WERI-Rb-1 (cell line): Measurements from ENCODE around the gene RTN3.

ENCODE experiments used
- DNase-seq: peaks from one replicate; pipeline ENCODE4 v3.0.0-alpha.2; 2020
- H3K27ac ChIP-seq: fragments of 250-450 bp; sonication (Bioruptor Pico); 2 replicates; pipeline ENCODE4 v1.5.1; 2020; ENCODE audit warnings: mild to moderate bottlenecking, moderate library complexity
- H3K27me3 ChIP-seq: fragments of 250-450 bp; sonication (Bioruptor Pico); 2 replicates; pipeline ENCODE4 v1.5.1; 2021; ENCODE audit warnings: mild to moderate bottlenecking, low read depth, moderate library complexity; ENCODE audit not compliant: insufficient read depth, severe bottlenecking
- H3K36me3 ChIP-seq: fragments of 250-450 bp; sonication (Bioruptor Pico); 2 replicates; pipeline ENCODE4 v1.5.1; 2020; ENCODE audit warnings: mild to moderate bottlenecking, moderate library complexity
- H3K4me3 ChIP-seq: 2 replicates; pipeline ENCODE4 v1.5.1; 2011; ENCODE audit warnings: low read depth, mild to moderate bottlenecking, control low read depth, low read length
- H3K9me3 ChIP-seq: fragments of 250-450 bp; sonication (Bioruptor Pico); 2 replicates; pipeline ENCODE4 v1.5.1; 2021; ENCODE audit warnings: mild to moderate bottlenecking, moderate library complexity; ENCODE audit not compliant: severe bottlenecking
- CTCF ChIP-seq: IDR thresholded peaks from 2 replicates; pipeline ENCODE4 v1.5.1; 2011; ENCODE audit warnings: low read depth, mild to moderate bottlenecking, control low read depth, inconsistent platforms, low read length

The RTN3 gene

DNA sequence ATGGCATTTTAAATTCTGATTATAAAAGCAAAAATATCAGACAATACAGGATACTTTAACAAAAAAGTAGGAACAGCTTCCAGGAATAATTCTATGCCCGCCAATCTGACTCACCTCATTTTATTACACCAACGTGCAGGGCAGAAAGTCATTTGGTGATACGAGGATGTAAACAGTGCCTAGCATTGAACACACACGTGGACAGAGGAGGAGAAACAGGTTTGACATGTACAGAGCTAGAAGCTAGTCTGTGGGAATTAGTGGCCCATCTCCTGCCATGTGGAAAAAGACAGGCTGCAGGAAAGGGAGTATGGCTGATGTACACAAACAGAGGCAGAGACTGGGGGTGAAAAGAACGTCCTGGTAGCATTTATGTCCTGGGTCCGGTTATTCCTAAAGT lies 123.0 kb downstream of the RTN3 start:
- Histone ChIP-seq H3K27me3 (no peaks in the 10 kb centered on the region), H3K9me3 (no peaks in the 10 kb centered on the region), H3K27ac (no peak overlapping the region), H3K4me3 (no peak overlapping the region), H3K36me3 (no peaks in the 10 kb centered on the region)
- TF ChIP-seq CTCF, result no peak
- DNase-seq, result no peak

- no peak for DNase-seq
- H3K27me3 ChIP-seq, result no peaks in the 10 kb centered on the region
- no peaks in the 10 kb centered on the region for H3K36me3 ChIP-seq
- no peak overlapping the region for H3K27ac ChIP-seq
- no peaks in the 10 kb centered on the region for H3K9me3 ChIP-seq
- no peak for TF ChIP-seq CTCF
- H3K4me3 ChIP-seq, result no peak overlapping the region
These were observed 124.6 kb downstream of the RTN3 start for GRCh38 chr11:63805844-63806415.
